ENCODE data around the gene FGD4.

DNA sequence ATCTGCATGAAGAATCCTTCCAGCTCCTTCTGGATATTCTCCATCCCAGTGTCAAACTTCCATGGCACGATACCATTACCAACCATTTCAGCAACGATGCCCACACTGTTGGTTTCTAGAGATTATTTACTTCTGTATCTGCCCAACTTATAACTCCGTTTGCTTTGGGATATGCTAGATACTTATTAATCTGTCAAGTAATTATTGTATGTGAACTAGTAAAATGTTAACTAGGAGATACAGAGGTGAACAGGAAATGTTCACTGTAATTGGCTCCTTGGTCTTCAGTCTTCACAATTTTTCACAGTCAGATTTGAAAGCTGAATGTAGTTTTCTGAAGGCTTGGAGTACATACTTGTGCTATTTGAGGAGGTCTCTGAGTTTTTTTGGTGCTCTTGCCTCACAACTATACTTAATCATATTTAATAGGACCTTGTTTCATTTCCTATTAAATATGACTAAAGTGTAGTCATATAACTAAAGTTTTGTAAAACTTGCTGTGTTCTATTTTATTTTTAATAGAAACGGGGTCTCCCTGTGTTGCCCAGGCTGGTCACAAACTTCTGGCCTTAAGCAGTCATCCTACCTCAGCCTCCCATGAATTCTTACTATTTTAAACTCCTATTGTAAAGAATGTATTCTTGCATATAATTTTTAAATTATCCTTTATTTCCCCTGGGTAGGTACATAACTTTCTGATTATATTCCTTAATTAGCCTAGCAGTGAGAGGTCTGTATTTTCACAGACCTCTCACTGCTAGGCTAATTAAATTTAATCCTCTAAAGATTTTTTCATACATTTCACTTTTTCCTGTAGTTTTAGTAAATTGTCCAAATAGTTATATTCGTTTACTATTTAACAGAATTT, 79.7 kb downstream of the FGD4 start:
- TF ChIP-seq, protein P1, sequence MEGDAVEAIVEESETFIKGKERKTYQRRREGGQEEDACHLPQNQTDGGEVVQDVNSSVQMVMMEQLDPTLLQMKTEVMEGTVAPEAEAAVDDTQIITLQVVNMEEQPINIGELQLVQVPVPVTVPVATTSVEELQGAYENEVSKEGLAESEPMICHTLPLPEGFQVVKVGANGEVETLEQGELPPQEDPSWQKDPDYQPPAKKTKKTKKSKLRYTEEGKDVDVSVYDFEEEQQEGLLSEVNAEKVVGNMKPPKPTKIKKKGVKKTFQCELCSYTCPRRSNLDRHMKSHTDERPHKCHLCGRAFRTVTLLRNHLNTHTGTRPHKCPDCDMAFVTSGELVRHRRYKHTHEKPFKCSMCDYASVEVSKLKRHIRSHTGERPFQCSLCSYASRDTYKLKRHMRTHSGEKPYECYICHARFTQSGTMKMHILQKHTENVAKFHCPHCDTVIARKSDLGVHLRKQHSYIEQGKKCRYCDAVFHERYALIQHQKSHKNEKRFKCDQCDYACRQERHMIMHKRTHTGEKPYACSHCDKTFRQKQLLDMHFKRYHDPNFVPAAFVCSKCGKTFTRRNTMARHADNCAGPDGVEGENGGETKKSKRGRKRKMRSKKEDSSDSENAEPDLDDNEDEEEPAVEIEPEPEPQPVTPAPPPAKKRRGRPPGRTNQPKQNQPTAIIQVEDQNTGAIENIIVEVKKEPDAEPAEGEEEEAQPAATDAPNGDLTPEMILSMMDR (IDR thresholded peaks at IDR 0.05): no peak
- TF ChIP-seq POLR2A (IDR thresholded peaks at IDR 0.05): no peak
